PC-3 (cell line): ENCODE data around the gene VCP.

ENCODE experiments used
- CTCF ChIP-seq: fragments of 300-600 bp; sonication (generic); conservative IDR thresholded peaks from 2 replicates; pipeline ENCODE4 v1.5.1; 2017; ENCODE audit warnings: antibody characterized with exemption, low read depth, mild to moderate bottlenecking, low read length
- EZH2phosphoT487 ChIP-seq: fragments of 300-600 bp; sonication (generic); IDR thresholded peaks from 2 replicates; pipeline ENCODE4 v1.6.1; 2018; ENCODE audit warnings: mild to moderate bottlenecking, antibody characterized with exemption, low read length, borderline replicate concordance

DNA sequence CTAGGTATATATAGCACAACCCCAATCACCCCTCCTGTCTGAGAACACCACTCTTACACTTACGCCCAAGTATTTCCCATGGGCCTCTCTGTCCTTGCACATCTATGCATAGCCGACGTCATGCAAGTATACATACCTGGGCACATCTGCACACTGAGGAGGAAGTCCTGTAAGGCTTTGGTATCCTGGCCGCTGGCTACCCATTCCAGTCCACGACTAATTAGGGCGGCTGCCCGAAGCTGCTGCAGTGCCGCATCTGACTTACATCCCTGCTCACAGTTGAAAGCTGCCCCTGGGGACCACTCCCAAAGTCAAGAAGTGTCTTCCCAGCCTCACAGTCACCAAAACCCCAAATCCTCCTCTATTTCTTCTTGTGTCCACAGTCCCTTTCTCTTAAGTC lies 2.4 kb upstream of the VCP start:
- TF ChIP-seq CTCF (no peak), EZH2phosphoT487 (no peak)
